ENCODE measurements around the gene NPC1L1. TPM values are rescaled to one million over a fixed set of nuclear protein-coding genes. Genes with fewer than 3 reads are reported as not detected.
"Not testable (repeated sequence)": the region's sequence is repeated elsewhere in the genome, so short reads cannot be mapped to it uniquely, and the experiment has no call there.

The NPC1L1 gene
- total RNA-seq, 1 donor from 2014 or later, result 0.30 TPM

GRCh38 chr7:44564606-44565005 is 23.5 kb upstream of the NPC1L1 start:
- no peak for DNase-seq

- DNase-seq, result no peak
Measured at GRCh38 chr7:44563171-44563679, 22.1 kb upstream of the NPC1L1 start.

GRCh38 chr7:44562622-44562962 is 21.5 kb upstream of the NPC1L1 start:
- not testable (repeated sequence) for DNase-seq

GRCh38 chr7:44561962-44562621 is 21.0 kb upstream of the NPC1L1 start:
- no peak for DNase-seq

GRCh38 chr7:44561481-44561880 is 20.4 kb upstream of the NPC1L1 start:
- no peak for DNase-seq

- no peak for DNase-seq
Measured at GRCh38 chr7:44559485-44559884, 18.4 kb upstream of the NPC1L1 start.

GRCh38 chr7:44557485-44557884 is 16.4 kb upstream of the NPC1L1 start:
- no peak for DNase-seq

- DNase-seq, result no peak
Measured at GRCh38 chr7:44555350-44555749, 14.2 kb upstream of the NPC1L1 start.

GRCh38 chr7:44552473-44553005 is 11.4 kb upstream of the NPC1L1 start:
- not testable (repeated sequence) for DNase-seq

- no peak for DNase-seq
Measured at GRCh38 chr7:44549457-44549856, 8.3 kb upstream of the NPC1L1 start.

- no peak for DNase-seq
Measured at GRCh38 chr7:44548893-44549292, 7.8 kb upstream of the NPC1L1 start.

- no peak for DNase-seq
Measured at GRCh38 chr7:44547536-44548231, 6.6 kb upstream of the NPC1L1 start.

- no peak for DNase-seq
Measured at GRCh38 chr7:44541876-44542610, 913 bp upstream of the NPC1L1 start.

GRCh38 chr7:44540592-44541027 is 520 bp downstream of the NPC1L1 start:
- no peak for DNase-seq

- DNase-seq, result no peak
Measured at GRCh38 chr7:44539669-44540506, 1.2 kb downstream of the NPC1L1 start.

GRCh38 chr7:44538798-44539668 is 2.1 kb downstream of the NPC1L1 start:
- no peak for DNase-seq

- DNase-seq, result no peak
Measured at GRCh38 chr7:44538093-44538797, 2.9 kb downstream of the NPC1L1 start.

GRCh38 chr7:44537442-44537841 is 3.7 kb downstream of the NPC1L1 start:
- DNase-seq, result no peak

GRCh38 chr7:44536090-44536489 is 5.0 kb downstream of the NPC1L1 start:
- DNase-seq, result no peak

- DNase-seq, result no peak
Measured at GRCh38 chr7:44535348-44536064, 5.6 kb downstream of the NPC1L1 start.

All from skin of body (tissue), 2 donors.